GM15510 (cell line): ENCODE data around the gene RAB31.

Experiments used
- POLR2A ChIP-seq: IDR thresholded peaks from 3 replicates; pipeline ENCODE4 v1.6.1; 2011; ENCODE audit warnings: borderline replicate concordance; ENCODE audit not compliant: insufficient read length; ENCODE audit errors: extremely low read depth

Gene RAB31

DNA sequence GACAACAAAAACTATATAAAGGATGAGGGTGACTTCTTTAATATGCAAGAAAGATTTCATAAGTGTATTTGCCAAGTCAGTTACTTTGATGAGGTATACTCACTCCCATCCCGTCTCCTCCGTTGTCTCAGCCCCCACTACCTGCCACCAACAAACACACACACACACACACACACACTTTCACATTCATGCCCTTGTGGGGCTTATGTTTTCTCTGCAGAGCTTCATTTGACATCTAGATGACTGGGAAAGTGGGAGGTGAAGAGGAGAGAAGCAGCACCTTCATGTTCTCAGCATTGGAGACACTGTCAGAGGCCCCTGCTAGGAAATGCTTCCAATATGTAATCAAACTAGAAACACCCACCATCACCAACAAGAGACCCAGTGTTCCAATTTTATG, 155.2 kb downstream of the RAB31 start:
- no peak for TF ChIP-seq POLR2A

- TF ChIP-seq POLR2A, result no peak
Observed at GRCh38 chr18:9865764-9866490, 157.8 kb downstream of the RAB31 start.

DNA sequence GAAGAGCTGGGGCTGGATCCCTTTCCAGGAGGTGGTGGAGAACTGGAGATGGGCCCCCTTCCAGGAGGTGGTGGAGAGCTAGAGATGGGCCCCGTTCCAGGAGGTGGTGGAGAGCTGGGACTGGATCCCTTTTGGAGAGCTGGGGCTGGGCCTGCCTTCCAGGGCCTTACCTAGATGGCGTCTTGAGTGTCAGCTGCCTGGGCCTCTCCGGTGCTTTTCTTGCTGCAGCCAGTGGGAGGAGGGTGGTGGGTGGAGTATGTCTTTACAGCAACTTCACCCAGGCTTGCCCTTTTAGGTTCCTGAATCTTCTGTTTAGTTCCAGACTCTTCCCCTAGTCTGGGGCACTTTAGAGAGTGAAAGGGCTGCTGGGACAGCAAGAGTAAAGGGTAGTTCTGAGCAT, 158.5 kb downstream of the RAB31 start:
- TF ChIP-seq POLR2A, result no peak

DNA sequence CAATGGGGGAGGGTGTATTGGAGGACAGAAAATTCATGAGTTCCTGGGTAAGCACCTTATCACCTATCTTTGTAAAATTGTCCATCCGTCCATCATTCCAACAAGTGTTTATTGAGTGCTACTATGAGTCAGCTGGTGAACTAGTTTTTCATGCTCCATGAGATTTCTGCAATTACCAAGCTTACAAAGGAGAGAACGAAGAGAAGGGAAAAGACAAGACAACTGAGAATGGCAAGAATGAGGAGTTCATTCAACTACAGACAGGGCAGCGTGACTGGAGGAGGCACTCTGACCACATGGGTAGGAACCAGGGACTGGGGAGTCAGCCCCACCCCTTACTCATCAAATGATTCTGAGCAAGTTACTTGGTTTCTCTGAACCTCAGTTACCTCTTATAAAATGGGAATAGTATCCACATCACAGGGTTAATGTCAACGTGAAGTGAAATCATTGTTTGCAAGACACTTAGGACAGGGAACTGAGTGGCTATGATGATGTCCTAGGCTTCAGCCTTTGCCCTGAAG, 159.0 kb downstream of the RAB31 start:
- no peak for TF ChIP-seq POLR2A

DNA sequence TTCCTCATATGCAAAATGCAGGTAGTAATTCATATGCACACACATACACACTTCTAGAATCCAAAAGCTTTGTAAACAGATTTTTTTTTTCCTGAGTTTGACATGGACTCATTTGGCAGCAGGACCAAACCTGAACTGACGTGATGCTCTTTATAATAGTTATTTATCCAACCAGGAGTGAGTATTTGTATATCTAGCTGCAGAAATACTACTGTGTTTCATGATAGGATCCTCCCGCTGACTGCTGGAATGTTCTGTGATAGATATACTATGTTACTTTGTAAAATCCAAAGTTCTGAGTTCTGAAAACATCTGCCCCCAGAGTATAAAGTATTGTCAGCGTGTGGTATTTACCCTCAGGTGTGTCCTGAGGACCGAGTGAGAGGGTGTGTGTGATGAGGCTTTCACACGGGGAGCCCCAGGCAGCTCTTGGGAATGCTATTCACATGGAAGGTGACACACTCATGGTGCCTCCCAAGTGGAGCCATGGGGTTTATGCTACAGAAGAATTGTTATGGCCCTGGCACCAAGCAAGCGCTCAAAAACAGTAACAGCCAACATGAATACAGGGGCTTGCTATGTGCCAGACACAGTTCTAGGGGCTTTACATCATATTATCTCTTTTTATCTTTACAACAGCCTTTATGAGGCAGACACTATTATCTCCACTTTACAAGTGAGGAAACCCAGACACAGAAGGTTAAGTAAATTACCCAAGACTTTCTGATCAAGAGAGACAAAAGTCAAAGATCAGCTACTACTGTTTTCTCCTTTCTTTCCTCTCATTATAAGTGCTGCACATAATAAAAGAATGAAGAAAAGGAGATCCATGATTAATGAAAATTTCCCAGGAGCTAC, 161.0 kb downstream of the RAB31 start:
- no peak for TF ChIP-seq POLR2A

- TF ChIP-seq POLR2A, result no peak
Observed at GRCh38 chr18:9869715-9870430, 161.8 kb downstream of the RAB31 start.

DNA sequence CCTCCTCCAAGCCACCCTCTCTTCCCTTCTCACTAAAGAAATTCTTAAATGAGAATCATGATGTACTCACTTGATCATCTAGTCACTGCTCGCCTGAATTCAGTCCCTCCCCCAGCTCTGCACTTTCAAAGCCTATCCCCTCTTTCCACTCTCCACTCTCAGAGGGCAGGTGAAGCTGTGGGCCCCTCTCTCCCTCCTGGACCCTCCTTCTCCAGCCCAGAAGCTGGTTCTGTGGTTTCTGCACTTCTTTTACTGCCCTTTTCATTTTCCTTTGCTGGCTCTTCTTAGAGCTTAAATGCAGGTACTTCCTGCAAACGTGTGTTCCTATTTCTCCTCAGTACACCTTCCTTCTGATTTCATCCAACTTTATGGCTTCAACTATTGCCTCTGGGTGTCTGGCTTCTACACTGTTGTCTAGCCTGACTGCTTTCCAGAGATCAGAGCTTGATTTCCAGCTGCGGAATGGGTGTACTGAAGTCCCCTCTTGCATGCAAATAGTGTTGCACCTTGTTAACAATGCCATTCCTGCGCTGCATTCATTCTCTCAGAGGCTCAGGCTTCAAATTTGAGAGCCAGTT, 162.4 kb downstream of the RAB31 start:
- no peak for TF ChIP-seq POLR2A

- TF ChIP-seq POLR2A, result no peak
Observed at GRCh38 chr18:9871244-9871746, 163.2 kb downstream of the RAB31 start.

DNA sequence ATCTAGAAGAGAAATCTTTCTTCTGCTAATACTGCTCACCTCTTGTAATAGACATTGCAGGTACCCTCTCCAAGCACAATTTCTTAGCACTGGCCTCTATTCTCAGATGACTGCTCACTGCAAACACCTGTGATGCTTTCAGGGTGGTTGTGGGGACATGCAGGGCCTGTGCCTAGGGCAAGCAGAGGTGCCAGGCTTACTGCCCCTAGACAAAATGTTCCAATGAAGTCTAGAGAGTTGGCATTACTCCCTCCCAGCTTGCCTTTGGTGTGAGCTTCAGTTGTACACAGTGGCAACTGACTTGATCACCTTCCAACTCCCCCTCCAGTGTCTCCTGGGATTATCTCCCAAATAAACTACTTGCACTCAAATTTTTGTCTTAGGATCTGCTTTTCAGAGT, 164.7 kb downstream of the RAB31 start:
- TF ChIP-seq POLR2A, result no peak

- no peak for TF ChIP-seq POLR2A
Observed at GRCh38 chr18:9874728-9875127, 166.6 kb downstream of the RAB31 start.

- TF ChIP-seq POLR2A, result no peak
Observed at GRCh38 chr18:9876212-9876866, 168.2 kb downstream of the RAB31 start.

DNA sequence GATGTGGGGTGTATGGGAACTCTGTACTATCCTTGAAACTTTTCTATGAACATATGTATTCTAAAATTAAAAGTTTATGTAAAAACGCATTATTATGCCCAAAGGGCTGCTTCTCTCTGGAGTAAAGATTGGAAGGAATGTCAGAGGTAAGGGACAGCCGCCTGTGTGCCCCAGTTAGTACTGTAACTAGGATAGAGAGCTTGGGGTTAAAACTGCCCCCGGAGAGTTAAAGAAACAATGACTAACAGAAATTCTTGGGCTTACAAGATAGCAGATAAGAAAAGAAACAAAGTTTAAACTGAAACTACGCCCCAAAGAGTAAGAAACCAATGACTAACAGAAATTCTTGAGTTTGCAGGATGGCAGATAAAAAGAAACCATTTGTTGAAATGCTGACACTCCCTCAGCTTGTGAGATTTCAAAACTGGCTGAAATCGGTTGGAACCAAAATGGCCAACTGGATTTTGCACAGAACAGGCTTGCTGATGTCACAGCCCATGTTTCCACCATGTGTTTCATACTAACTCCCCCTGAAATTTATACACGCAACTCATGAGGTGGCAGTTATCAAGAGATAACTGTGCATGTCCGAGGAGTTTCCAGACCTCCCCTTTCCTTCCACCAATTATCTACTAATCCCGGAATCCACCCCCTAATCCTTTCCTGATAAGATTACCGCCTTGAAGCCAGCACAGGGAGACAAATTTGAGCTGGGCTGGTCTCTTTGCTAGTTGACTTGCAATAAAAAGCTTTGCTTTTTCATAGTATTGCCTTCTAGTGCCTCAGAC, 169.0 kb downstream of the RAB31 start:
- no peak for TF ChIP-seq POLR2A

- TF ChIP-seq POLR2A, result no peak
Observed at GRCh38 chr18:9877655-9878014, 169.5 kb downstream of the RAB31 start.
